ENCODE measurements around the gene SSRP1.

SSRP1 gene

GRCh38 chr11:57320067-57320718 is 15.5 kb downstream of the SSRP1 start:
- FAIRE-seq (no peak), DNase-seq (ENCODE audit: insufficient read length, low spot score) (no peak)

GRCh38 chr11:57318178-57318577 is 17.5 kb downstream of the SSRP1 start:
- DNase-seq (ENCODE audit: insufficient read length, low spot score): no peak
- peak; percentile 23 for FAIRE-seq

- FAIRE-seq (no peak), DNase-seq (ENCODE audit: insufficient read length, low spot score) (no peak)
These were observed 19.7 kb downstream of the SSRP1 start for GRCh38 chr11:57316017-57316416.

DNA sequence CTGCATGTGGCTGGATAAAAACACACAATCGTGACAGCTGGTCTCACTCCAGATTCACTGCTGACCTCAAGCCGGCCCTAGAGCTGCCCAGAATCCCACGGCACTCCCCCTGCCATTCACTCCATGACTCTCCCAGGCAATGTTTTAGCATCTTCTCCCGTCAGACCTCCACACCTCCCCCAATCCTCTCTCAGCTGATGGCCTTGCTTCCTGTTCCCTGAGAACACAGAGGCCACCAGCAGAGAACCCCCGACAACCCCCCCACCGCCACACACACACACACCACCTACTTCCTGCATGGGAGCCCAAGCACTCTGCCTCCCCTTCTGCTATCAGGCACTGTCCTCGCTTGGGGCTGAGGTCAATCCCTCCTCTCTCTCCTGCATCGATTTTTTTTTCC is 20.2 kb downstream of the SSRP1 start:
- FAIRE-seq (no peak), DNase-seq (ENCODE audit: insufficient read length, low spot score) (no peak)

GRCh38 chr11:57314221-57314973 is 21.3 kb downstream of the SSRP1 start:
- no peak for FAIRE-seq
- no peak for DNase-seq (ENCODE audit: insufficient read length, low spot score)

DNA sequence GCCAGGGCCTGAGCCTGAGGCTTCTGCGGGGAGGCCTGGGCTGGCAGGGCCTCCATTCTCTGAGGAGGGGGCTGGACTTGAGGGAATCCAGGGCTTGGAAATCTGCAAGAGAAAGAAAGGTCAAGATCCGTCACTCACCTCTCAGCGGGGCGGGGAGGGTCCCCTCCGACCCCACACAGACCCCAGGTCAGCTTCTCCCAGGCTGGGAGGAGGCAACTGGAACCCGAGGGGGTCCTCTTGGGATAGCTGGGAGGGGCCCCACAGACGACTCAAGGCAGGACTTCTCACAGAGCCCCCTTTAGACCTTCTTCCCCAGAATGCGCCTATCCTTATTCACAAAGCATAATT is 21.9 kb downstream of the SSRP1 start:
- FAIRE-seq (no peak), DNase-seq (ENCODE audit: insufficient read length, low spot score) (no peak)

DNA sequence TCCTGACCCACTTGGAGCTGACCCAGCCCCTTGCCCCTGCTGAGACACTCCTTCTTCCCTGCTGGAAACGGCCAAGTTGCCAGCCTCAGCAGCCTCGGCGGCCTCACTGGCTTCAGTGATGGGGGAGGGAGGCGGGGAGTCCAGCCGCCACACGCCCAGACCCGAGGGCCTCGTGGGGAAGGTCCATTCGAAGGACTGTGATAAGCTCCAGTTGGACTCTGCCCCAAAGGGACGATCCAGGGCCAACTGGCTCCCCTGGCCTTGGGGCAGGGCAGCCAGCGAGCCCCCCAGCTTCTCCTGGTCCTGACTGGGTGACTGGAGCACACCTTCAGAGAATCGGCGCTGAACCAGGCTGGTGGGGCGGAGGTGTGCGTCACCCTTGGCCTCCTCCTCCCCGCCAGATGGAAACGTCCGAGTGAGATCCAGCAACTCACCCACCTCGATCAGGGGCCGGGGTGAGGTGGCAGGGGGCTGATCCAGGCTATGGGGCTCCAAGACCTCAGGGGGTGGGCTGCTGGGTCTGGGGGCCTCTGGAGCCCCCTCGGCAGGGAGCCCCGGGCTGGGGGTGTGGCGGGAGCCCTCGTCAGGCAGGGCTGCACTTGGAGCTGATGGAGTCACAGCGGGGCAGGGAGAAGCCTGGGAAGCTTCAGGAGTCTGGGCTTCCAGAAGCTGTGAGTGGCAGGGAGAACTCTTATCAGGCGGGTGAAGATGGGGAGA is 22.5 kb downstream of the SSRP1 start:
- no peak for DNase-seq (ENCODE audit: insufficient read length, low spot score)
- no peak for FAIRE-seq

GRCh38 chr11:57312511-57313021 is 23.1 kb downstream of the SSRP1 start:
- FAIRE-seq: no peak

GRCh38 chr11:57311109-57311936 is 24.4 kb downstream of the SSRP1 start:
- DNase-seq (ENCODE audit: insufficient read length, low spot score): peak; percentile 97
- peak; percentile 98 for FAIRE-seq

More at GRCh38 chr11:57312511-57313021, 23.1 kb downstream of the SSRP1 start:
- no peak for DNase-seq (ENCODE audit: insufficient read length, low spot score)

DNA sequence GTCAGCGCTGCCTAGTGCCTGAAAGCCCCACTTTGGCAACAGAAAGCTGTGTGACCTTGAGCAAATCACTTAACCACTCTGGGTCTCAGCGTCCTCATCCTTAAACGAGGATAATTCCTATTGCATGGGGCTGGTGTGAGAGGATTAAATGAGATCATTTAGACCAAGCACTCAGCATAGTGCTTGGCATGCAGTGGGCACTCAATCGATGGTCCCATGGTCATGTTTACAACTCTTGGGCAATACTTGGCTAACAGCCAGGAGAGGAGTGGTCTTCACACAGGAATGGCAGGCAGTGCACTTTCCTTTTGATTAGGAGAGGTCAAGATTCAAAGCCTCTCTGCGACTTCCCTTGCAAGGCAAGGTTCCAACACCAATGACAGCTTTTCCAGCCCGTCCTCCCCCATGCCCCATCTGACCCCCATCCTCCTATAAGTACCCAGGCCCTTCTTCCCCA is 25.0 kb downstream of the SSRP1 start:
- DNase-seq (ENCODE audit: insufficient read length, low spot score) (peak; percentile 20), FAIRE-seq (peak; percentile 72)

- no peak for DNase-seq (ENCODE audit: insufficient read length, low spot score)
These were observed 25.6 kb downstream of the SSRP1 start for GRCh38 chr11:57310091-57310490.

DNA sequence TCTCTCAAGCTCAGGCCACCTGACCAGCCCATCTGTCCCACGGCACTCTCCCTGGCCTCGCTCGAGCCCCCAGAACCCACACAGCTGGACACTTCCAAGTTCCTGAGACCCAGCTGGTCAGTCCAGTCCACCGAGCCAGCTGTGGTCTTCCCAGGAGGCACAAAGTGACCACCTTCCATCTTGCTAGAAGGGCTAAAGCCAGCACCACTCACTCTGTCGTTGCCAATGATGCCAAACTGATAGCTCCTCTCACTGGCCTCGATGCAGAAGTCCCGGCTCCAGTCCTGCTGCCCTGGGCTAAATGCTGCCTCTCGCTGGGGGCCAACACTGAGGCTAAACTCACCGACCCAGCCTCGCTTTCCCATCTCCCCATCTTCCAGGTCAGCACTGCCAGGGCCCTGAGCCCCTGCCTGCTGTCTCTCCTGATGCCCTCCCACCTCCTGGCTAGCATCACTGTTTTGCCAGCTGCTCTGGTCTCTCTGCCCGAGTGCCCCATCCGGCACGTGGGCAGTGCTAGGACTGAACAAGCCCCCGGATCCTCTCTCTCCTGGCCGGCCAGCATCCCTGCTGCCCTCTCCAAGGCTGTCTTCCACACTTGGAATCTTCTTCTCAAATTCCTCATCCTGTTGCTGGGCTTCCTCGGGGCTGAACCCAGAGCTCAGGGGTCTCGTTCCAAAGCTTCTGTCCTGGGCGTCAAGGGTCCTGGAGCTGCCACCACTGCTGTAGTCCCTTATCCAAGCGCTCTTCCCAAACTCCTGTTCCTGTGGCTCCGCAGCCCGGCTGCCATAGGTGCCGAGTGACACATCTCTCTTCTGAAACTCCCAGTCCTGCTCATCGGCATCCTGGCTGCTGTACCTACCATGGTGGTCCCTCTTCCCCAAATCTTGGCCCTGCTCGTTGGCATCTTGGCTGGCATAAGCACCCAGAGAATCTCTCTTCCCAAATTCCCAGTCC is 26.3 kb downstream of the SSRP1 start:
- no peak for FAIRE-seq

More at GRCh38 chr11:57310091-57310490, 25.6 kb downstream of the SSRP1 start:
- no peak for FAIRE-seq

GRCh38 chr11:57308426-57309060 is 27.1 kb downstream of the SSRP1 start:
- no peak for FAIRE-seq

More for the DNA sequence above, 26.3 kb downstream of the SSRP1 start:
- no peak for DNase-seq (ENCODE audit: insufficient read length, low spot score)

DNA sequence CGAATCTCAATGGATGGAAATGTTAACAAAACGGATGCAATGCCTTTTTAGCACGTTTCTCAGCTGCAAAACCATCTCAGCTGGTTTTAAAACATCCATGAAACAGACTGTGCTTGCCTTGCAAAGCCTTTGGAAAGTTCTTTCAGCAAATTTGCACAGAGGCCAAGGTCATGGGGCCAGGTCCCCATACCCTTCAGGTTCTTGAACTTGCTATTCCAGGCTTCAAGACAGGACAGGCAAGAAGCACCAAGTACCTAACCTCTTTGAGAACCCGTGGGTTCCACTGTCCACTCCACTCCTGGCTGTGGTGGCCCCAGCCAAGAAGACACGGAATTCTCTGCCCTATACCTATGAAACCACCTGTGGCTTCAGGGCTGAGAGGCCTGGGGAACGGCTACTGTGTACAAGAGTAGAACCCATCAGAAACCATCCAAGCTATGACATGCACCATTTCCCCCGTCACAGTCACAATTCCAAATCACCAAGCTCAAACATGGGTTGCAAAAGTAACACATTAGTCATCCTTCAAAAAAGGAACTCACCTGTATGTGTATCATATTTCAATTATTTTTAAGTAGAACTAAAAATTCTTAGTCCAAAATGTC is 27.9 kb downstream of the SSRP1 start:
- FAIRE-seq: no peak
- no peak for DNase-seq (ENCODE audit: insufficient read length, low spot score)

More at GRCh38 chr11:57308426-57309060, 27.1 kb downstream of the SSRP1 start:
- no peak for DNase-seq (ENCODE audit: insufficient read length, low spot score)

- no peak for FAIRE-seq
- DNase-seq (ENCODE audit: insufficient read length, low spot score): no peak
These were observed 28.6 kb downstream of the SSRP1 start for GRCh38 chr11:57306940-57307565.

DNA sequence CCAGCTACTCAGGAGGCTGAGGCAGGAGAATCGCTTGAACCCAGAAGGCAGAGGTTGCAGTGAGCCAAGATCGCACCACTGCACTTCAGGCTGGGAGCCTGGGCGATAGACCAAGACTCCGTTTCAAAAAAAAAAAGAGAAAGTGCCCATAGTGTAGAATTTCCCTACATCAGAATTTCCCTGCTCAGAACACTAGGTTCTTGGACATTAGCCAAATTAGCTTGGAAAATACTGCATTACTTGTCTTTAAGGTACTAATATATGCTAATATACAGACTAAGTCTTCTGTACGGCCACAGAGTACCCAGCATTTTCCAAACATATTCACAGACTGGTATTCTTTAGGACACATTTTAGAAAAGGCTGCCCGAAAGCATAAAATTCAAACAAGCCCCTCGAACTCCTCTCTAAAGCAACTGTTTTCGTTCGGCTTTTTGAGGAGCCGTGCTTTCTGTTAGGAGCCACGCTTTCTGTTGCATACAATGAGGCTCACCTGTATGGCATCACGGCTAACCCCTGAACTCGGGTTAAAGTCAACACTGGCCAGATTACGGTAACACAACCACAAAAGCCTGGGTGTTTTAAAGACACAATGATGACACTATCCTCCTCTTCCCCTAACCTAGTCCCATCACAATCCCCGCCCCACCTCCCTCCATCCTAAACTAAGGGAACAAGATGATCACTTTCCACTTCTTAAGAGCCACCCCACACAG is 29.4 kb downstream of the SSRP1 start:
- DNase-seq (ENCODE audit: insufficient read length, low spot score) (no peak), FAIRE-seq (no peak)

GRCh38 chr11:57305523-57305922 is 30.2 kb downstream of the SSRP1 start:
- no peak for FAIRE-seq
- no peak for DNase-seq (ENCODE audit: insufficient read length, low spot score)

Data from HTR-8/SVneo (cell line).